Testis (tissue), 2 donors: ENCODE results near the gene MED27.

Experiments
- CTCF ChIP-seq, 3 experiments: fragments of 450-650 bp in 2 of 3; fragments of 200-600 bp in 1 of 3; sonication (generic) in 1 of 3; IDR thresholded peaks; one replicate each; pipeline ENCODE4 v1.5.1; 2016 to 2019; ENCODE audit warnings: antibody characterized with exemption in 3 of 3, mild to moderate bottlenecking in 2 of 3, moderate library complexity in 1 of 3
- POLR2A ChIP-seq: fragments of 450-650 bp; IDR thresholded peaks from one replicate; pipeline ENCODE4 v1.6.1; 2017; ENCODE audit warnings: antibody characterized with exemption, mild to moderate bottlenecking, moderate library complexity

- TF ChIP-seq POLR2A (no peak), CTCF (IDR thresholded peaks at IDR 0.05) (no peak)
Measured at GRCh38 chr9:132026932-132027585, 52.6 kb downstream of the MED27 start.
